Stimulated activated CD4-positive, alpha-beta T cell treated with anti-CD3 and anti-CD28 coated beads, Interleukin-15, amount 100 ng/mL, for 48 hours (primary cell): Measurements from ENCODE around the gene LPCAT2.

Experiments
- DNase-seq, 2 donors: peaks; one replicate each; pipeline ENCODE4 v3.0.0-alpha.2; 2020; ENCODE audit warnings: low read depth in 2 of 2

The LPCAT2 gene

GRCh38 chr16:55555436-55555835 is 46.6 kb downstream of the LPCAT2 start:
- DNase-seq = no peak

- DNase-seq = no peak
Observed at GRCh38 chr16:55557186-55557585, 48.3 kb downstream of the LPCAT2 start.

GRCh38 chr16:55559233-55559632 is 50.4 kb downstream of the LPCAT2 start:
- DNase-seq = no peak

- no peak for DNase-seq
Observed at GRCh38 chr16:55559933-55560516, 51.2 kb downstream of the LPCAT2 start.

GRCh38 chr16:55561319-55561848 is 52.5 kb downstream of the LPCAT2 start:
- DNase-seq = no peak

DNA sequence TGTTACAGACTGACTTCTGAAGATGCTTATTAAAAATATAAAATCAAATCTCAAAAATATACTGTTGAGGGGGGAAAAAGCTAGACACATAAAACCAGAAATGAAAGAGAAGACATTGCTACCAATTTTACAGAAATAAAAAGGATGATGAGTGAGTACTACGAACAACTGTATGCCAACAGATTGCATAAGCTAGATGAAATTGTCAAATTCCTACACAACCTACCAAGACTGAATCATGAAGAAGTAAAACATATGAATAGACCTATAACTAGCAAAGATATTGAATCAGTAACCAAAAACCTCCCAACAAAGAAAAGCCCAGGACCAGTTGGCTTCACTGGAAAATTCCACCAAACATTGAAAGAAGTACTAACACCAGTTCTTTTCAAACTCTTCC is 54.1 kb downstream of the LPCAT2 start:
- no peak for DNase-seq

GRCh38 chr16:55563797-55564196 is 54.9 kb downstream of the LPCAT2 start:
- no peak for DNase-seq

GRCh38 chr16:55565086-55565485 is 56.2 kb downstream of the LPCAT2 start:
- DNase-seq = no peak

GRCh38 chr16:55566432-55567175 is 57.7 kb downstream of the LPCAT2 start, which contains the start of gene CAPNS2:
Gene CAPNS2, plus strand, starts transcription at chr16:55566684. Its CDS starts 73 bp downstream, at chr16:55566757.
- no peak for DNase-seq

GRCh38 chr16:55567382-55567781 is 58.5 kb downstream of the LPCAT2 start:
- DNase-seq = no peak

DNA sequence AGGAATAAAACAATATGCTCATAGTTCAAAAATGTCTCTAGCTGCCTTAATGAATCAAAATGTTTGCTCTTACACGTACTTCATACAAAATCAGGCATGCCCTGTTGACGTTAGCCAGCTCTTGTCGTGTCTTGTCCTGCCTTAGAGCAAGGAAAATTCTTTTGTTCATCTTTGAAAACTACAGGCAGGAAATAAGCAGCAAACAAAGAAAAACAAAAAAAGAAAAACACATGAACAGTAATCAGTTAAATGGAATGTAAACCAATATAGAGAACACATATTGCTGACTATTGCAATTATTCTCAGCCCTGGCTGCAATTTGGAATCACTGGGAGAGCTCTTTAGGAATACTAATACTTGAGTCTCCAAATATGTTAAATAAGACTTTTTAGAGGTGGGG is 59.3 kb downstream of the LPCAT2 start:
- DNase-seq = no peak

DNA sequence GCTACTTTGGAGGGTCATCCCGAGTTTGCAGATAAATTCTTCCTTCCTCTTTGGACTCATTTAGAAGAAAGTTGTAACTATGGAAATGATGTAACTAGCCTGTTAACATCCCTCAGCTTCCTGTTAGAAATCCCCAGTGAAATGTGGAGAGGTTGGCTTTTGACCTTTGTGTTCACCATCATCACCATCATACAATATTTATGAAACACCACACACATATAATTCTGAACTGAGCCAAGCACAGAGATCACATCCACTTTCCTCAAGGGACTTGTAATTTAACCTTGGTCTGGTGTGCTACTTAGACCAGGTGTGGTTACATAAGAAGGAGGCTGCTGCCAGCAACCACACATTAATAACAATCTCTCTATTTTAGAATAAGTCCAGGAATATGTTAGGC is 60.2 kb downstream of the LPCAT2 start:
- DNase-seq = no peak

DNA sequence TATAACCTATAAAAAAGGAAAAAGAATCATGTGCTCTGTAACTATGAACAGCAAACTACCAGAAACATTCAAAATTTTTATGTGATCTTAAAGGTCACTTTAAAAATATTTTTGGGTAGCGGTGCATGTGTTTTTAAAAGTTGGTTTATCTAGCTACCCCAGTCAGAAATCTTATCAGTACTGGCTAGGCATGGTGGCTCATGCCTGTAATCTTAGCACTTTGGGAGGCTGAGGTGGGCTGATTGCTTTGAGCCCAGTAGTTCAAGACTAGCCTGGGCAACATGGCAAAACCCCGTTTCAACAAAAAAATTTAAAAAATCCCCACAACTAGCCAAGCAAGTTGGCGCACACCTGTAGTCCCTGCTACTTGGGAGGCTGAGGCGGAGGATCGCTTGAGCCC is 61.3 kb downstream of the LPCAT2 start:
- no peak for DNase-seq

- no peak for DNase-seq
Observed at GRCh38 chr16:55571191-55571897, 62.5 kb downstream of the LPCAT2 start.

DNA sequence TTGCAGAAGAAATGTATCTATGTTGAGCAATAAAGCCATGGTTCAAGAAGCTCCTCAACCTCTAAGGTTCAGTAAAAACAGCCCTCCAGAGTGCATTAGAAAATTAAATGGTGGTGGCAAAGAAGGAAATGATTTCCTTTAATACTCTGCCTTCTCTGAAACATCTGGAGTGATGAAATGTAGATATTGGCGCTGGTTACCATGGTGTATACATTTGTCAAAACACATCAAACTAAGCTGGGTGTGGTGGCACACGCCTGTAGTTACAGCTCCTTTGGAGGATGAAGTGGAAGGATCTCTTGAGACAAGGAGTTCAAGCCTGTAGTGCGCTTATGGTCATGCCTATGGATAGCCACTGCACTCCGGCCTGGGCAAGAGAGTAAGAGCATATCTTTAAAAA is 63.6 kb downstream of the LPCAT2 start:
- DNase-seq = no peak

- no peak for DNase-seq
Observed at GRCh38 chr16:55574811-55575210, 65.9 kb downstream of the LPCAT2 start.

DNA sequence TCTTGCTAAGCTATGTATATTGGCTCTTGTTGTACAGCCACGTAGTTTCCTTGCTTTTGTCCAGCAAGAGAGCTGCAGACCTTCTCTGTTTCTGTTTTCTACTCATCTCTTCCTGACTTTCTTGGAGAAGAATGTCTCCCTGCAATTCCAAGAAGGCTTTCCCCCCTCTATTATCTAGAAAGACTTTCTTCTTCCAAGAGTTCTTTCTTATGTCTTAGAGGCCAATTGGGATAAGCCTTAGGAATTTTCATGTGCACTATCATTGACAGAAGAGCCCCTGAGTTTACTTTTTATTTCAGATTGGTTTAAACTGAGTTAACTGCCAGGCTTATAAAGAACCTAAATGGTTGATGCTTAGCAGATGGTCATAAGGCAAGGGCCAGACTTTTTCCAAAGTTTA is 66.6 kb downstream of the LPCAT2 start:
- no peak for DNase-seq

DNA sequence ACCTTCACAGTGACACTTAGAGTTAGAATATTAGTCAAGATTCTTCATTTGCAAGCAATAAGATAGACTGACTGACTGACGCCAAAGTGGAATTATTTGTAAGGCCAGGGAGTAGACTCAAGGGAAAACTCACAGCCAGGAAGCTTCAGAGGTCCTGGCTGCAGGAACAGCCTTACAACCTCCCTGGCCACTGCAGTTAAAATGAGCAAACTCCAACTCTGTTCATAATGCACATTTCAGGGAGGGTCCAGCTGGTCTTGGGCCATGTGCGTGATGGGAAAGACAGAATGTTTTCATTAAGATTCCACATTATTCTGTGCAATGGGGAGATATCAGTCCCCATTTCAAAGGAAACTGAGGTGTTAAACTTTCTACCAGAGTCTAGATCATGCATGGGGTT is 67.5 kb downstream of the LPCAT2 start:
- no peak for DNase-seq

GRCh38 chr16:55577887-55578286 is 69.0 kb downstream of the LPCAT2 start:
- no peak for DNase-seq

- DNase-seq = no peak
Observed at GRCh38 chr16:55585631-55586030, 76.8 kb downstream of the LPCAT2 start.

DNA sequence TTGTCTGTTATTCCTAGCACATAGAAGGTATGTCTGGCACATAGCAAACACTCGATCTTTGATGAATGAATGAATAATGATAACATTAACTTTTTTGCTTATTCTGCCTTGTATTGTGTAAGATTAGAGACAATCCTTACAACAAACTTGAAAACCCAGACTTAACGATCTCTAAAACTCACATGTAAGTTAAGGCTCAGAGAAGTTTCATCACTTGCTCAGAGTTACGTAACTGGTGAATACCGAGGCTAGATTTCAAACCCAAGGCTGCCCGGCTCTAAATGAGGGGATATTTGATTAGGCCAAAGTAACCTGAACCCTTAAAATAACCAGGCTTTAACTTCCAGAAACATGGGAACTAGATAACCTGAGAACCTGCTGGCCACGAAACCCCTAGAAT is 79.9 kb downstream of the LPCAT2 start:
- DNase-seq = no peak

GRCh38 chr16:55592306-55592705 is 83.4 kb downstream of the LPCAT2 start:
- DNase-seq = no peak

GRCh38 chr16:55597928-55598327 is 89.1 kb downstream of the LPCAT2 start:
- DNase-seq = no peak
